ENCODE data around the gene SF3B4. TPM values are rescaled to one million over a fixed set of nuclear protein-coding genes. Genes with fewer than 3 reads are reported as not detected.

The SF3B4 gene
- total RNA-seq, 5 donors from 2014 or later (not counting 1 experiment from before 2014, with no cell fraction given): 45.3 to 54.6 (median 51.6) TPM

GRCh38 chr1:149885339-149886120 is 42.1 kb downstream of the SF3B4 start:
- Mint-ChIP-seq H3K4me3 (no peak overlapping the region), H3K27ac (no peak overlapping the region), H3K27me3 (no peaks in the 10 kb centered on the region), H3K36me3 (no peaks in the 10 kb centered on the region), H3K9me3 (no peaks in the 10 kb centered on the region), H3K4me1 (peaks cover 11 to 14% (median 13%) of the 10 kb centered on the region in 3 donors)
- DNase-seq (peak; percentile 43 to 74 (median 60)), ATAC-seq (replicated peaks in 1 of 4) (peak; percentile 1 to 5 (median 4))
- CTCF ChIA-PET: interaction anchor here in 1 of 2 donors (1.0 to 1.4 kb wide), 2 partner anchors 42 to 43 kb away, joined by 4 to 6 read pairs; no protein-coding TSS in a partner anchor
- peak overlapping the region; percentile 78 to 94 for H3K4me3 ChIP-seq (ENCODE audit: control insufficient read depth in 1 of 2, extremely low read depth in 1 of 2, low read length in 1 of 2)
- POLR2A ChIA-PET: interaction anchor here (0.7 to 4.1 kb wide), 11 partner anchors 13 to 693 kb away, joined by 3 to 56 read pairs (median 11); partner anchors contain the start of genes BOLA1 (in 1 of the 2), SF3B4 (in 1 of the 2) and VPS45 (in 1 of the 2)
- no peaks in the 10 kb centered on the region for H3K9me3 ChIP-seq
- peak overlapping the region; percentile 97 for H3K27ac ChIP-seq (ENCODE audit: low read length)
- WGBS (ENCODE audit: insufficient coverage): 0% methylated on average over 21 of the region's 36 CpGs
- no peaks in the 10 kb centered on the region for H3K27me3 ChIP-seq (replicated peaks in 1 of 2; ENCODE audit: control insufficient read depth in 2 of 2, extremely low read depth in 1 of 2, insufficient read depth in 2 of 2, low read length in 1 of 2)
- H3K36me3 ChIP-seq (ENCODE audit: control insufficient read depth in 2 of 2, extremely low read depth in 1 of 2, insufficient read depth in 1 of 2, low read length in 1 of 2): no peaks in the 10 kb centered on the region
- peaks cover 17 to 39% of the 10 kb centered on the region in 2 experiments for H3K4me1 ChIP-seq (ENCODE audit: control insufficient read depth in 1 of 2, extremely low read depth in 1 of 2, insufficient read depth in 2 of 2, low read length in 2 of 2)

- Histone ChIP-seq H3K36me3 (ENCODE audit: control insufficient read depth in 2 of 2, extremely low read depth in 1 of 2, insufficient read depth in 1 of 2, low read length in 1 of 2) (no peaks in the 10 kb centered on the region), H3K27me3 (replicated peaks in 1 of 2; ENCODE audit: control insufficient read depth in 2 of 2, extremely low read depth in 1 of 2, insufficient read depth in 2 of 2, low read length in 1 of 2) (no peaks in the 10 kb centered on the region), H3K27ac (ENCODE audit: low read length) (peak overlapping the region; percentile 97), H3K9me3 (no peaks in the 10 kb centered on the region), H3K4me3 (ENCODE audit: control insufficient read depth in 1 of 2, extremely low read depth in 1 of 2, low read length in 1 of 2) (peak overlapping the region; percentile 78 to 94), H3K4me1 (ENCODE audit: control insufficient read depth in 1 of 2, extremely low read depth in 1 of 2, insufficient read depth in 2 of 2, low read length in 2 of 2) (peaks cover 22 to 45% of the 10 kb centered on the region in 2 experiments)
- H3K9me3 Mint-ChIP-seq: no peaks in the 10 kb centered on the region
- no peak for ATAC-seq (replicated peaks in 1 of 4)
- H3K4me1 Mint-ChIP-seq: peaks cover 19 to 22% (median 22%) of the 10 kb centered on the region in 3 donors
- H3K27ac Mint-ChIP-seq: no peak overlapping the region
- no peaks in the 10 kb centered on the region for H3K36me3 Mint-ChIP-seq
- H3K4me3 Mint-ChIP-seq: no peak overlapping the region
- H3K27me3 Mint-ChIP-seq: no peaks in the 10 kb centered on the region
- peak in 2 of 35 experiments; percentile 14 to 26 for DNase-seq
- CTCF ChIA-PET: no interaction called here
- WGBS (ENCODE audit: insufficient coverage): no CpG with 5 or more reads among the region's 9 CpGs
- POLR2A ChIA-PET: interaction anchor here (0.5 to 4.1 kb wide), 5 partner anchors 40 to 349 kb away, joined by 4 to 56 read pairs (median 11); partner anchors contain the start of gene SF3B4 (in 1 of the 2)
Measured at GRCh38 chr1:149884433-149885338, 42.9 kb downstream of the SF3B4 start.

- Histone ChIP-seq H3K4me1 (ENCODE audit: control insufficient read depth in 1 of 2, extremely low read depth in 1 of 2, insufficient read depth in 2 of 2, low read length in 2 of 2) (peaks cover 24 to 47% of the 10 kb centered on the region in 2 experiments), H3K27ac (ENCODE audit: low read length) (no peak overlapping the region), H3K36me3 (ENCODE audit: control insufficient read depth in 2 of 2, extremely low read depth in 1 of 2, insufficient read depth in 1 of 2, low read length in 1 of 2) (no peaks in the 10 kb centered on the region), H3K27me3 (replicated peaks in 1 of 2; ENCODE audit: control insufficient read depth in 2 of 2, extremely low read depth in 1 of 2, insufficient read depth in 2 of 2, low read length in 1 of 2) (no peaks in the 10 kb centered on the region), H3K4me3 (ENCODE audit: control insufficient read depth in 1 of 2, extremely low read depth in 1 of 2, low read length in 1 of 2) (no peak overlapping the region), H3K9me3 (no peaks in the 10 kb centered on the region)
- no CpG with 5 or more reads among the region's 3 CpGs for WGBS (ENCODE audit: insufficient coverage)
- Mint-ChIP-seq H3K27ac (peak overlapping the region; percentile 30 to 70), H3K36me3 (no peaks in the 10 kb centered on the region), H3K27me3 (no peaks in the 10 kb centered on the region), H3K4me3 (peak overlapping the region in 1 of 3 donors; percentile 40), H3K9me3 (no peaks in the 10 kb centered on the region), H3K4me1 (peaks cover 26 to 31% (median 30%) of the 10 kb centered on the region in 3 donors)
- ATAC-seq (replicated peaks in 1 of 4): no peak
- CTCF ChIA-PET: no interaction called here
- no peak for DNase-seq
- POLR2A ChIA-PET: interaction anchor here (0.6 to 0.7 kb wide), 2 partner anchors 35 to 44 kb away, joined by 3 read pairs; no protein-coding TSS in a partner anchor
Measured at GRCh38 chr1:149883598-149884247, 43.9 kb downstream of the SF3B4 start.

- POLR2A ChIA-PET: interaction anchor here in 1 of 2 donors (0.6 kb wide), 1 partner anchor 868 kb away, joined by 3 read pairs; no protein-coding TSS in a partner anchor
- Histone ChIP-seq H3K9me3 (no peaks in the 10 kb centered on the region), H3K36me3 (ENCODE audit: control insufficient read depth in 2 of 2, extremely low read depth in 1 of 2, insufficient read depth in 1 of 2, low read length in 1 of 2) (no peaks in the 10 kb centered on the region), H3K27ac (ENCODE audit: low read length) (no peak overlapping the region), H3K27me3 (replicated peaks in 1 of 2; ENCODE audit: control insufficient read depth in 2 of 2, extremely low read depth in 1 of 2, insufficient read depth in 2 of 2, low read length in 1 of 2) (no peaks in the 10 kb centered on the region), H3K4me3 (ENCODE audit: control insufficient read depth in 1 of 2, extremely low read depth in 1 of 2, low read length in 1 of 2) (no peak overlapping the region), H3K4me1 (ENCODE audit: control insufficient read depth in 1 of 2, extremely low read depth in 1 of 2, insufficient read depth in 2 of 2, low read length in 2 of 2) (peaks cover 26 to 36% of the 10 kb centered on the region in 2 experiments)
- H3K36me3 Mint-ChIP-seq: peaks cover 3% of the 10 kb centered on the region
- no peaks in the 10 kb centered on the region for H3K27me3 Mint-ChIP-seq
- H3K4me3 Mint-ChIP-seq: no peak overlapping the region
- ATAC-seq (replicated peaks in 1 of 4) (no peak), DNase-seq (no peak)
- H3K4me1 Mint-ChIP-seq: peaks cover 35 to 41% (median 40%) of the 10 kb centered on the region in 3 donors
- WGBS (ENCODE audit: insufficient coverage): no CpG with 5 or more reads among the region's 1 CpG
- H3K9me3 Mint-ChIP-seq: no peaks in the 10 kb centered on the region
- peak overlapping the region; percentile 56 to 67 for H3K27ac Mint-ChIP-seq
- CTCF ChIA-PET: no interaction called here
Measured at GRCh38 chr1:149881876-149882275, 45.7 kb downstream of the SF3B4 start.

- H3K9me3 Mint-ChIP-seq: no peaks in the 10 kb centered on the region
- Histone ChIP-seq H3K27me3 (replicated peaks in 1 of 2; ENCODE audit: control insufficient read depth in 2 of 2, extremely low read depth in 1 of 2, insufficient read depth in 2 of 2, low read length in 1 of 2) (peaks cover 0 to 3% of the 10 kb centered on the region in 2 experiments), H3K4me1 (ENCODE audit: control insufficient read depth in 1 of 2, extremely low read depth in 1 of 2, insufficient read depth in 2 of 2, low read length in 2 of 2) (peaks cover 23 to 25% of the 10 kb centered on the region in 2 experiments), H3K4me3 (ENCODE audit: control insufficient read depth in 1 of 2, extremely low read depth in 1 of 2, low read length in 1 of 2) (no peak overlapping the region), H3K36me3 (ENCODE audit: control insufficient read depth in 2 of 2, extremely low read depth in 1 of 2, insufficient read depth in 1 of 2, low read length in 1 of 2) (no peaks in the 10 kb centered on the region), H3K9me3 (no peaks in the 10 kb centered on the region), H3K27ac (ENCODE audit: low read length) (peak overlapping the region; percentile 30)
- POLR2A ChIA-PET: no interaction called here
- ATAC-seq (replicated peaks in 1 of 4): peak; percentile 67 to 99 (median 94)
- WGBS (ENCODE audit: insufficient coverage): 75% methylated on average over 1 of the region's 1 CpG
- CTCF ChIA-PET: no interaction called here
- H3K36me3 Mint-ChIP-seq: peaks cover 3% of the 10 kb centered on the region
- H3K4me3 Mint-ChIP-seq: peak overlapping the region; percentile 0 to 52 (median 1)
- peak overlapping the region; percentile 79 to 85 for H3K27ac Mint-ChIP-seq
- H3K4me1 Mint-ChIP-seq: peaks cover 35 to 41% (median 40%) of the 10 kb centered on the region in 3 donors
- DNase-seq: peak in 18 of 35 experiments; percentile 14 to 58 (median 30)
- no peaks in the 10 kb centered on the region for H3K27me3 Mint-ChIP-seq
Measured at GRCh38 chr1:149879556-149879955, 48.0 kb downstream of the SF3B4 start.
